Liver (tissue), 3 donors: Measurements from ENCODE around the gene RPP25L.

Experiments
- CTCF ChIP-seq: fragments of 150-350 bp; IDR thresholded peaks from 2 replicates; pipeline ENCODE4 v1.5.1; 2017; ENCODE audit warnings: improper control_type of control experiment, low read depth, low read length; ENCODE audit not compliant: missing input control
- EGR1 ChIP-seq, 2 donors: IDR thresholded peaks; 2 replicates each; pipeline ENCODE4 v1.6.1; 2016 to 2018; ENCODE audit warnings: antibody characterized with exemption in 2 of 2, low read depth in 2 of 2
- FOXA1 ChIP-seq: IDR thresholded peaks from 2 replicates; pipeline ENCODE4 v1.6.1; 2016; ENCODE audit warnings: antibody characterized with exemption
- HNF4A ChIP-seq, 2 donors: conservative IDR thresholded peaks; 2 replicates each; pipeline ENCODE4 v1.6.1; 2016; ENCODE audit warnings: antibody characterized with exemption in 2 of 2, mild to moderate bottlenecking in 2 of 2
- JUND ChIP-seq, 2 donors: IDR thresholded peaks; 2 replicates each; pipeline ENCODE4 v1.6.1; 2016; ENCODE audit warnings: antibody characterized with exemption in 2 of 2
- MAX ChIP-seq: IDR thresholded peaks from 2 replicates; pipeline ENCODE4 v1.6.1; 2016; ENCODE audit warnings: antibody characterized with exemption
- RAD21 ChIP-seq, 2 donors: IDR thresholded peaks; 2 replicates each; pipeline ENCODE4 v1.6.1; 2016; ENCODE audit warnings: antibody characterized with exemption in 2 of 2, mild to moderate bottlenecking in 2 of 2
- REST ChIP-seq: IDR thresholded peaks from 2 replicates; pipeline ENCODE4 v1.6.1; 2016; ENCODE audit warnings: antibody characterized with exemption, mild to moderate bottlenecking
- SP1 ChIP-seq: IDR thresholded peaks from 2 replicates; pipeline ENCODE4 v1.6.1; 2018; ENCODE audit warnings: antibody characterized with exemption, mild to moderate bottlenecking
- TAF1 ChIP-seq: conservative IDR thresholded peaks from 2 replicates; pipeline ENCODE4 v1.6.1; 2016; ENCODE audit warnings: antibody characterized with exemption, mild to moderate bottlenecking
- YY1 ChIP-seq: IDR thresholded peaks from 2 replicates; pipeline ENCODE4 v1.6.1; 2016; ENCODE audit warnings: antibody characterized with exemption, mild to moderate bottlenecking
- donor health status: healthy.
- donor health status: healthy.

GRCh38 chr9:34574571-34574970 lies 37.3 kb downstream of the RPP25L start:
- TF ChIP-seq CTCF (no peak), RAD21 (IDR thresholded peaks at IDR 0.05) (no peak), HNF4A (conservative IDR thresholded peaks at IDR 0.05) (no peak), FOXA1 (no peak), REST (no peak), TAF1 (no peak), SP1 (no peak), JUND (IDR thresholded peaks at IDR 0.05) (no peak), EGR1 (IDR thresholded peaks at IDR 0.05; ENCODE audit: low read depth in 2 of 2) (no peak), YY1 (no peak), MAX (no peak)
